ENCODE measurements around the gene ANKRD29. TPM values are rescaled to one million over a fixed set of nuclear protein-coding genes. Genes with fewer than 3 reads are reported as not detected.

ANKRD29 gene
- total RNA-seq, 2 experiments from 2014 or later = not detected

DNA sequence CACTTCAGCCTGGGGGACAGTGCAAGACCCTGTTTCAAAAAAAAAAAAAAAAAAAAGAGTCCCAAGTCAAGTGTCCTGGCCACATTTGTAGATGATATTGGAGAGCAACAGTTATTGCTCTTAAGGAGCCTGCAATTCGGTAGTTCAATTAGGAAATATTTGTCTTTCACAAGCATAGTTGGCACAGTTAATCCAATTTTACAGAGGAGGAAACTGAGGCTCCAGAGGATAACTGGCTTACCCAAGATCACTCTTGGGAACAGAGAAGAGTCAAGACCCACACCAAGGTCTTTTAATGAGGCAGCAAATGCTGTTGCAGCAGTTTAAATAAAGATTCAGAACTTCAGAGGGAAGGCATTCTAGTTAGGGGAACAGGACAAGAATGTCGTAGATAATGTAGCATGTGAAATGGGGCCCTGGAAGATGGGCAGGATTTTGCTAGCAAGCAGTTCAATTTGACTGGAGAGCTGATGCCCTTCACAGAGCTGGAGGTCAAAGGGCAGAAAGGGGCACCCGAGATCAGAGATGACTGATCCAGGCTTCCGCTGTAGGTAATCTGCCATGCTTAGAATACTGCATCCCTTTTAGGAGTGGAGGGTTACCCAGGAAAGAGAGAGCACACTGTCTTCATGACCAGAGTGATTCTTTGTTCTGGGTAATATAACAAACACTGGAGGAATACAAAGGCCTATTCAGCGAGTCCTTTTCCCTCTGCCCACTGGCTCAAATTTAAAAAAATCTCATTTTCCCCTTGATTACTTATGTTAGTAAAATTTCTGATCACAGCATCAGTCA, 79.4 kb downstream of the ANKRD29 start:
- Histone ChIP-seq H3K9me2 (ENCODE audit: insufficient read depth, low read length) (no peaks in the 10 kb centered on the region), H3K36me3 (ENCODE audit: insufficient read depth, low read length) (peaks cover 19% of the 10 kb centered on the region), H3K27ac (ENCODE audit: low read depth, low read length, poor library complexity, severe bottlenecking) (no peak overlapping the region), H3K79me2 (ENCODE audit: insufficient read depth, low read depth, low read length) (peaks cover 25% of the 10 kb centered on the region; the same call in 1 of the 2 replicates), H3K4me3 (ENCODE audit: low read depth, low read length, poor library complexity, severe bottlenecking) (no peak overlapping the region), H2AFZ (ENCODE audit: low read length) (no peak overlapping the region), H4K20me1 (ENCODE audit: insufficient read depth, low read length) (no peaks in the 10 kb centered on the region), H3K9me3 (ENCODE audit: low read length) (no peaks in the 10 kb centered on the region), H3K4me1 (ENCODE audit: insufficient read depth, low read length, poor library complexity, severe bottlenecking) (peaks cover 30% of the 10 kb centered on the region), H3K4me2 (ENCODE audit: low read length) (peak overlapping the region; percentile 26; the same call in 1 of the 2 replicates)
- ChIA-PET CTCF (ENCODE audit: unreplicated experiment) (no interaction called here), POLR2A (interaction anchor here (0.6 to 1.4 kb wide), 2 partner anchors 12 to 505 kb away, joined by 3 to 4 read pairs; no protein-coding TSS in a partner anchor)
- BruUV-seq (replicated peaks) = no TSS peak
- no peak for DNase-seq (ENCODE audit: low spot score)
- intact Hi-C loops (cut with micrococcal nuclease; ENCODE audit: unreplicated experiment) = loop anchor here (10.0 kb wide), 1 partner anchor 158 kb away; no protein-coding TSS in a partner anchor
- no peak for TF ChIP-seq EZH2phosphoT487 (IDR thresholded peaks at IDR 0.05; ENCODE audit: borderline replicate concordance, low read depth, low read length)
- TF ChIP-seq, protein P1, sequence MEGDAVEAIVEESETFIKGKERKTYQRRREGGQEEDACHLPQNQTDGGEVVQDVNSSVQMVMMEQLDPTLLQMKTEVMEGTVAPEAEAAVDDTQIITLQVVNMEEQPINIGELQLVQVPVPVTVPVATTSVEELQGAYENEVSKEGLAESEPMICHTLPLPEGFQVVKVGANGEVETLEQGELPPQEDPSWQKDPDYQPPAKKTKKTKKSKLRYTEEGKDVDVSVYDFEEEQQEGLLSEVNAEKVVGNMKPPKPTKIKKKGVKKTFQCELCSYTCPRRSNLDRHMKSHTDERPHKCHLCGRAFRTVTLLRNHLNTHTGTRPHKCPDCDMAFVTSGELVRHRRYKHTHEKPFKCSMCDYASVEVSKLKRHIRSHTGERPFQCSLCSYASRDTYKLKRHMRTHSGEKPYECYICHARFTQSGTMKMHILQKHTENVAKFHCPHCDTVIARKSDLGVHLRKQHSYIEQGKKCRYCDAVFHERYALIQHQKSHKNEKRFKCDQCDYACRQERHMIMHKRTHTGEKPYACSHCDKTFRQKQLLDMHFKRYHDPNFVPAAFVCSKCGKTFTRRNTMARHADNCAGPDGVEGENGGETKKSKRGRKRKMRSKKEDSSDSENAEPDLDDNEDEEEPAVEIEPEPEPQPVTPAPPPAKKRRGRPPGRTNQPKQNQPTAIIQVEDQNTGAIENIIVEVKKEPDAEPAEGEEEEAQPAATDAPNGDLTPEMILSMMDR (conservative IDR thresholded peaks at IDR 0.05; ENCODE audit: low read length) = no peak

DNA sequence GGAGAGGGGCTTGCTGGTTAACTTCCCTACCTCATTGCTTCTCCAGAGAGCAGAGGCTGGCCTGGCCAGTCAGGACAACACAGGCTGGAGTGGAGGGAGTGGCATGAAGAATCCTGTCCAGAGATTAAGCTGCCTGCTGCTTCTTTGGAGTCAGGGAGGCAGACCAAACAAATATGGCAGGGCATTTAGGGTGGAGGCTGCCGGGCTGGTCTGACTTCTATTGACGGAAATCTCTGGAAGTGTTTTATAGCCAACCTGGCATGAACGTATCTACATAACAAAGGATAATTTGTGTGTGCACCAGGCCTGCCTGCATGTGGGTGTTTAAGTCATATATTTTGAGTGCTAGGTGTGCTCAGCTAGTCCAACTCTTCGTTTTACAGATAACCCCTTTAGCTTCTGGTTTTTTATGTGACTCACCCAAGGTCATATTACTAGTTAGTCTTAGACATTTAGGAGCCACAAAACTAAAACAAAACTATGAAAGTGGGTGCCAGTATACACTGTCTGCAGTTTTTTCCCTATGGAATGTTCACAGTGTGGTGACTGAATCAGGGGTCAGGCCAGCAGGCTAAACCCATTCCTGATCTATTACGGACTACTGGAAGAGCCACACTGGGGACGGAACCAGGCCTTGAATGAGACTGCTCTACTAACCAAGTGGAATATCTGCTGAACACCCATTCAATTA, 81.9 kb downstream of the ANKRD29 start:
- TF ChIP-seq, protein P1 (conservative IDR thresholded peaks at IDR 0.05; ENCODE audit: low read length) = no peak
- Histone ChIP-seq H3K27ac (ENCODE audit: low read depth, low read length, poor library complexity, severe bottlenecking) (no peak overlapping the region), H3K9me3 (ENCODE audit: low read length) (no peaks in the 10 kb centered on the region), H2AFZ (ENCODE audit: low read length) (no peak overlapping the region), H3K4me2 (ENCODE audit: low read length) (no peak overlapping the region), H3K9me2 (ENCODE audit: insufficient read depth, low read length) (no peaks in the 10 kb centered on the region), H3K36me3 (ENCODE audit: insufficient read depth, low read length) (peaks cover 23% of the 10 kb centered on the region), H4K20me1 (ENCODE audit: insufficient read depth, low read length) (no peaks in the 10 kb centered on the region), H3K4me3 (ENCODE audit: low read depth, low read length, poor library complexity, severe bottlenecking) (no peak overlapping the region), H3K79me2 (ENCODE audit: insufficient read depth, low read depth, low read length) (peaks cover 23% of the 10 kb centered on the region; the same call in 1 of the 2 replicates), H3K4me1 (ENCODE audit: insufficient read depth, low read length, poor library complexity, severe bottlenecking) (peaks cover 23% of the 10 kb centered on the region)
- intact Hi-C loops (cut with micrococcal nuclease; ENCODE audit: unreplicated experiment) = loop anchor here (10.0 kb wide), 1 partner anchor 156 kb away; no protein-coding TSS in a partner anchor
- ChIA-PET POLR2A (interaction anchor here (1.2 kb wide), 1 partner anchor 558 kb away, joined by 5 read pairs; no protein-coding TSS in a partner anchor), CTCF (ENCODE audit: unreplicated experiment) (interaction anchor here (1.4 kb wide), 1 partner anchor 11 kb away, joined by 3 read pairs; no protein-coding TSS in a partner anchor)
- BruUV-seq (replicated peaks) = no TSS peak
- DNase-seq (ENCODE audit: low spot score) = no peak

All from OCI-LY7 (cell line).